ENCODE data around the gene TRAP1. TPM values are rescaled to one million over a fixed set of nuclear protein-coding genes. Genes with fewer than 3 reads are reported as not detected.
"Not testable (repeated sequence)": the region's sequence is repeated elsewhere in the genome, so short reads cannot be mapped to it uniquely, and the experiment has no call there.

TRAP1 gene
- total RNA-seq, 1 donor from 2014 or later, result 76.1 TPM

- DNase-seq, result no peak
Measured at GRCh38 chr16:3609895-3610697, 107.2 kb downstream of the TRAP1 start.

- DNase-seq, result not testable (repeated sequence)
Measured at GRCh38 chr16:3608976-3609375, 108.3 kb downstream of the TRAP1 start.

DNA sequence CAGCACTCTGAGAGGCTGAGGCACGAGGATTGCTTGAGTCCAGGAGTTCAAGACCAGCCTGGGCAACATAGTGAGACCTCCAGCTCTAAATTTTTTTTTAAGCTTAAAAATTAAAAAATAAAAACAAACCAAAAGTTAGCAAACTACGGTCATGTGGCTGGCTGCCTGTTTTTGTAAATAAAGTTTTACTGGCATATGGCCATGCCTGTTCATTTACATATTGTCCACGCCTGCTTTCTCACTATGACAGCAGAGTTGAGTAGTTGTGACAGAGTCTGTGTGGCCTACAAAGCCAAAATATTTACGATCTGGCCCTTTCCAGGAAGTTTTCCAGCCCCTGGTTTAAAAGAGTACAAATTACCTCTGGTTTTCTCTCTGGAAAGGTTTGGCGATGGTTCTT, 109.3 kb downstream of the TRAP1 start:
- no peak for DNase-seq

Other genes with a start within 250 kb of the TRAP1 start
- gene C16orf90, start 222.0 kb downstream of the TRAP1 start, total RNA-seq, result not detected
- 18.6 TPM for gene CLUAP1, start 216.5 kb downstream of the TRAP1 start, total RNA-seq
- 0.39 TPM for gene NLRC3, start 140.1 kb downstream of the TRAP1 start, total RNA-seq
- gene SLX4, start 105.9 kb downstream of the TRAP1 start, total RNA-seq, result 3.1 TPM
- gene DNASE1, start 62.8 kb downstream of the TRAP1 start, total RNA-seq, result 19.6 TPM
- gene CREBBP, start 163.2 kb upstream of the TRAP1 start, total RNA-seq, result 105 TPM